ENCODE results near the gene SYDE2.
"Not testable (repeated sequence)": the region's sequence is repeated elsewhere in the genome, so short reads cannot be mapped to it uniquely, and the experiment has no call there.

Gene SYDE2

GRCh38 chr1:85144351-85144750 lies 56.5 kb downstream of the SYDE2 start:
- TF ChIP-seq CTCF (IDR thresholded peaks at IDR 0.05; ENCODE audit: extremely low read depth, insufficient read depth, missing control alignments) = no peak
- in situ Hi-C loops (cut with MboI; ENCODE audit: low pct_unique_long_range_greater_than_20kb, low sequenced_read_pairs, unreplicated experiment) = no loop called here
- DNase-seq (ENCODE audit: low spot score) = no peak

DNA sequence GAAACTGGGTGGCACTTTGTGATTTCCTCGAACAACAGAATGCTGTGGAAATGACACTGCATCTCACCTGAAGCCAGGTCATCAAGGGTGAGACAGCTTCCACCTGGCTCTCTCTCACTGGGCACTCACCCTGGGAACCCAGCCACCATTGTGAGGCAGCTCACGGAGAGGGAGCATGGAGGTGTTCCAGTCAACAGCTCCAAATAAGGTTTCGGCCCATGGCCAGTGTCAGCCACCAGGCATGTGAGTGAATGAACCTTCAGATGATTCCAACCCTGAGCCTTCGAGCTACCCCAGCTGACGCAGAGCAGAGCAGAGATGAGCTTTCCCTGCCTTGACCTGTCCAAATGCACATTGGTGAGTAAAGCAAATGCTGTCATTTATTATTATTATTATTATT lies 58.1 kb downstream of the SYDE2 start:
- in situ Hi-C loops (cut with MboI; ENCODE audit: low pct_unique_long_range_greater_than_20kb, low sequenced_read_pairs, unreplicated experiment) = no loop called here
- no peak for TF ChIP-seq CTCF (IDR thresholded peaks at IDR 0.05; ENCODE audit: extremely low read depth, insufficient read depth, missing control alignments)

GRCh38 chr1:85138439-85138838 lies 62.4 kb downstream of the SYDE2 start:
- in situ Hi-C loops (cut with MboI; ENCODE audit: low pct_unique_long_range_greater_than_20kb, low sequenced_read_pairs, unreplicated experiment); DNase-seq (ENCODE audit: low spot score): not testable (repeated sequence)

More for the DNA sequence above, 58.1 kb downstream of the SYDE2 start:
- DNase-seq (ENCODE audit: low spot score) = no peak

DNA sequence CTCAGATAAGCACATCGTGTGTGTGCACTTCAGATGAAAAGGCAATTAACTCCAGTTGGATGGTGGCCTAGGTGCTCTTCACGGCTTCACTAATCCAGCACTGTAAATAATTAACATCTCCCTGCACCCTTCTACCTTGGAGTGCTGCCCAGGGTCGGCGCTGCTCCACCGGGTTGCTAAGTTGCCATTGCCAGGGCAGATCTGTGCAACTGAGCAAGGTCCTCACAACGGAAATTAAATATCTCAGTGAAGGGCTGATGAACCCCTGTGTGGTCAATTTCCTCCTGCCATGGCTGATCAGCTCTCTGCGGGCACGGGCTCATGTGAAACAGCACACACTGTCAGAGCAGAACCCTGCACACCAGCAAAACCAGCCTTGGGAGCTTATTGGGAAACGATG lies 63.2 kb downstream of the SYDE2 start:
- DNase-seq (ENCODE audit: low spot score) = no peak

GRCh38 chr1:85135392-85135798 lies 65.4 kb downstream of the SYDE2 start:
- no peak for TF ChIP-seq CTCF (IDR thresholded peaks at IDR 0.05; ENCODE audit: extremely low read depth, insufficient read depth, missing control alignments)
- DNase-seq (ENCODE audit: low spot score) = no peak
- in situ Hi-C loops (cut with MboI; ENCODE audit: low pct_unique_long_range_greater_than_20kb, low sequenced_read_pairs, unreplicated experiment) = no loop called here

More for the DNA sequence above, 63.2 kb downstream of the SYDE2 start:
- in situ Hi-C loops (cut with MboI; ENCODE audit: low pct_unique_long_range_greater_than_20kb, low sequenced_read_pairs, unreplicated experiment) = no loop called here
- TF ChIP-seq CTCF (IDR thresholded peaks at IDR 0.05; ENCODE audit: extremely low read depth, insufficient read depth, missing control alignments) = no peak

GRCh38 chr1:85134583-85135391 lies 66.0 kb downstream of the SYDE2 start:
- in situ Hi-C loops (cut with MboI; ENCODE audit: low pct_unique_long_range_greater_than_20kb, low sequenced_read_pairs, unreplicated experiment) = no loop called here
- TF ChIP-seq CTCF (IDR thresholded peaks at IDR 0.05; ENCODE audit: extremely low read depth, insufficient read depth, missing control alignments) = no peak
- DNase-seq (ENCODE audit: low spot score) = no peak

DNA sequence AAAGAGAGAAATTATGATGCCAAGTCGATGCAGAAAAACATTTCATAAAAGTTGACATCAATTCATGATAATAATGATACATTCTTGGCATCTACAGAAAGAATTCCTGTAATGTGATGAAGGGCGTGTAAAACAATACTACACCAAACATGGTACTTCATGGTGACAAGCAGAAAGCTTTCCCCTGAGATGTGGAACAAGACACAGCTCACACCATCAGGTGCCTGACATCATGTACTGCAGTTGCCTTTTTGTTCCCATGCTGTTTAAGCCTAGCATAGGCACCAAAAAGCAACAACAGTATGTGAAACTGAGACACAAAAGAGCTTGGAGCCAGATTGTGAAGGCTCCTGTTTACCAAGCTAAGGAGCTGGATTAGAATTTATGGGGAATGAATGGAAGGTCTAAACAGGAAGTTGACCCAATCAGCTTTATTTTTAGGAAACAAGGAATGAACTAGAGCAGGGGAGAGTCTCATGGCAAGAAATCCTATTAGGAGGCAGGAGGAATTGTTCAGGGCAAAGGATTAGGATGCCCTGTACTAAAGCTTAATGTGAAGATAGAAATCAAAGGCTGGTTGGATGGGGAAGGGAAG lies 67.2 kb downstream of the SYDE2 start:
- TF ChIP-seq CTCF (IDR thresholded peaks at IDR 0.05; ENCODE audit: extremely low read depth, insufficient read depth, missing control alignments) = no peak
- no peak for DNase-seq (ENCODE audit: low spot score)
- in situ Hi-C loops (cut with MboI; ENCODE audit: low pct_unique_long_range_greater_than_20kb, low sequenced_read_pairs, unreplicated experiment) = no loop called here
